Measurements from ENCODE around the gene IL36A.

DNA sequence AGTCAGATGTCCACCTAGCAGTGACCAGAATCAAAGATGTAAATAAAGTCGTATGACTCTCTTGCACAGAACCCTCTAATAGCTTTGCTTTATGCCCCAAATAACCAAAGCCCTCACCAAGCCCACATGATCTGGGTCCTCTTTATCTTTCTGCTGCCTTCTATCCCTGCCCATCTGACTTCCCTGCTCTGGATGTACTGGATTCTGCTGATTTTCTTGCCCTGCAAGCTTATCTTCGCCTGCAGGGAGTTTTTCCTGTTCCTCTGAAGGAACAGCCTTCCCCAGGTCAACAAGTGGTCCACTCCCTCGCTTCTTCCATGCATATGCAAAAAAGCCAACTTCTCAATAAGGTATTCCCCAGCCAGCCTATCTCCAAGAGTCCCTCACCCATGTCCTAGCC is 28.8 kb downstream of the IL36A start:
- no peak for TF ChIP-seq POLR2A (IDR thresholded peaks at IDR 0.05)
- TF ChIP-seq, protein P1, sequence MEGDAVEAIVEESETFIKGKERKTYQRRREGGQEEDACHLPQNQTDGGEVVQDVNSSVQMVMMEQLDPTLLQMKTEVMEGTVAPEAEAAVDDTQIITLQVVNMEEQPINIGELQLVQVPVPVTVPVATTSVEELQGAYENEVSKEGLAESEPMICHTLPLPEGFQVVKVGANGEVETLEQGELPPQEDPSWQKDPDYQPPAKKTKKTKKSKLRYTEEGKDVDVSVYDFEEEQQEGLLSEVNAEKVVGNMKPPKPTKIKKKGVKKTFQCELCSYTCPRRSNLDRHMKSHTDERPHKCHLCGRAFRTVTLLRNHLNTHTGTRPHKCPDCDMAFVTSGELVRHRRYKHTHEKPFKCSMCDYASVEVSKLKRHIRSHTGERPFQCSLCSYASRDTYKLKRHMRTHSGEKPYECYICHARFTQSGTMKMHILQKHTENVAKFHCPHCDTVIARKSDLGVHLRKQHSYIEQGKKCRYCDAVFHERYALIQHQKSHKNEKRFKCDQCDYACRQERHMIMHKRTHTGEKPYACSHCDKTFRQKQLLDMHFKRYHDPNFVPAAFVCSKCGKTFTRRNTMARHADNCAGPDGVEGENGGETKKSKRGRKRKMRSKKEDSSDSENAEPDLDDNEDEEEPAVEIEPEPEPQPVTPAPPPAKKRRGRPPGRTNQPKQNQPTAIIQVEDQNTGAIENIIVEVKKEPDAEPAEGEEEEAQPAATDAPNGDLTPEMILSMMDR (IDR thresholded peaks at IDR 0.05 in 4 of 5, conservative IDR thresholded peaks at IDR 0.05 in 1 of 5): no peak

All from gastrocnemius medialis (tissue), 4 donors.